Measurements from ENCODE around the gene YIF1B. TPM values are rescaled to one million over a fixed set of nuclear protein-coding genes. Genes with fewer than 3 reads are reported as not detected.
"Not testable (repeated sequence)": the region's sequence is repeated elsewhere in the genome, so short reads cannot be mapped to it uniquely, and the experiment has no call there.

Gene YIF1B
- total RNA-seq, 2 donors from 2014 or later: 77.2 to 84.3 TPM

DNA sequence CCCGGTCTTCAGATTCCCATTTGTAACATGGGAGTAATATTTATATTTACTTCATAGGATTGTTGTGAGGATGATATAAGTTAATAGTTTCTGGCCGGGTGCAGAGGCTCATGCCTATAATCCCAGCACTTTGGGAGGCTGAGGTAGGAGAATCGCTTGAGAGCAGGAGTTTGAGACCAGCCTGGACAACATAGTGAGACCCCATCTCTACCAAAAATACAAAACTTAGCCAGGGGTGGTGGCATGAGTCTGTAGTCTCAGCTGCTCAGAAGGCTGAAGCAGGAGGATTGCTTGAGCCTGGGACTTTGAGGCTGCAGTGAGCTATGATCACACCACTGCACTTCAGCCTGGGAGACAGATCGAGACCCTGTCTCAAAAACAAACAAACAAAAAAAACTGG lies 31.1 kb upstream of the YIF1B start:
- Mint-ChIP-seq H3K9me3 (no peaks in the 10 kb centered on the region), H3K27ac (no peak overlapping the region), H3K4me3 (no peak overlapping the region), H3K27me3 (no peaks in the 10 kb centered on the region), H3K36me3 (ENCODE audit: low read depth) (no peaks in the 10 kb centered on the region), H3K4me1 (no peaks in the 10 kb centered on the region)
- no peak for ATAC-seq (replicated peaks)

DNA sequence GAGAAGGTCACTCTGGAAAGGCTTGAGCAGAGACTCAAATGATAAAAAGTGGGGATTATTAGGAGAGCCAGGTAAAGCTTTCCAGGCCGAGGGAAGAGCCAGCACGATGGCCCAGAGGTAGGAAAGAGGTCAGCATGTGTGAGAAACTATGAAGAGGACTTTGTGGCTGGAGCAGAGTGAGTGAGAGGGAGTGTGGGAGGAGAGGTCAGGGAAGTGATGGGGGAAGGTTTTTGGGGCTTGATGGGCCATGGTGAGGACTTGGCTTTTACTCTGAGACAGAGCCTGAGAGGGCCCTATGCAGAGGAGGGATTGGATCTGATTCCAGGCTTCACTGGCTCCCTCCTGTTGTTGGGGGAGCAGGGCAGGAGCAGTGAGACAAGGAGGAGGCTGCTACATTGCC lies 25.2 kb upstream of the YIF1B start:
- Mint-ChIP-seq H3K36me3 (ENCODE audit: low read depth) (peaks cover 4% of the 10 kb centered on the region), H3K4me3 (no peak overlapping the region), H3K27ac (no peak overlapping the region), H3K27me3 (no peaks in the 10 kb centered on the region), H3K4me1 (no peaks in the 10 kb centered on the region), H3K9me3 (no peaks in the 10 kb centered on the region)
- no peak for ATAC-seq (replicated peaks)

DNA sequence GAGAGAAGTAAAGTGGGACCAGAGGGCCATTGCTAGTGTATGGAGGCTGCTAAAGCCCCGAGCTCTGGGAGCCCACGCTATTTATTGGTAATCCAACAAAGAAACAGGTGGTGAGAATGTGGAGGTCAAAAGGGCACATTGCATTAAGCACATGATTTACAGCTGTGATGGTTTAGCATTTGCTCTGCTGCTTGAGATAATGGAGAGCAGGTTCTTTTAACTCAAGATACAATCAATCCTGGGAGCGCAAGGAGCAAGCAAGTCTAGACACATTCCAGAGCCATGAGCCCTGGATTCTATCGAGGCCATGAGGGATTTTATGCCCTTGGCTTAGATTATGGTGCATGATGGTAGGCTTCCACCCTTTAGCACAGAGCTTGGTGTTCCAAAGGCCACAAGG lies 23.3 kb upstream of the YIF1B start:
- H3K4me1 Mint-ChIP-seq; H3K27me3 Mint-ChIP-seq; ATAC-seq (replicated peaks); H3K36me3 Mint-ChIP-seq (ENCODE audit: low read depth); H3K27ac Mint-ChIP-seq; H3K9me3 Mint-ChIP-seq: not testable (repeated sequence)
- H3K4me3 Mint-ChIP-seq: peak overlapping the region; percentile 25

DNA sequence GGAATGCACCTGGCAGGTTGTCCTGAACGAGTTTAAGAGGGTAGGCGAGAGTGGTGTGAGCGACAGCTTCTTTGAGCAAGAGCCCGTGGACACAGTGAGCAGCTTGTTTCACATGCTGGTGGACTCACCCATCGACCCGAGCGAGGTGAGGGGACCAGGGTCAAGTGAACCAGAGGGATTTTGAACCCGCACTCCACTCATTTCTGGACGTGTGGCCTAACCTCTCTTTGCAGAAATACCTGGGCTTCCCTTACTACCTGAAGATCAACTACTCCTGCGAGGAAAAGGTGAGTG lies 21.6 kb upstream of the YIF1B start:
- ATAC-seq (replicated peaks): no peak
- no peaks in the 10 kb centered on the region for H3K4me1 Mint-ChIP-seq
- H3K36me3 Mint-ChIP-seq (ENCODE audit: low read depth): peaks cover 4% of the 10 kb centered on the region
- no peaks in the 10 kb centered on the region for H3K27me3 Mint-ChIP-seq
- peak overlapping the region; percentile 89 for H3K4me3 Mint-ChIP-seq
- H3K9me3 Mint-ChIP-seq: no peaks in the 10 kb centered on the region
- peak overlapping the region; percentile 88 for H3K27ac Mint-ChIP-seq

DNA sequence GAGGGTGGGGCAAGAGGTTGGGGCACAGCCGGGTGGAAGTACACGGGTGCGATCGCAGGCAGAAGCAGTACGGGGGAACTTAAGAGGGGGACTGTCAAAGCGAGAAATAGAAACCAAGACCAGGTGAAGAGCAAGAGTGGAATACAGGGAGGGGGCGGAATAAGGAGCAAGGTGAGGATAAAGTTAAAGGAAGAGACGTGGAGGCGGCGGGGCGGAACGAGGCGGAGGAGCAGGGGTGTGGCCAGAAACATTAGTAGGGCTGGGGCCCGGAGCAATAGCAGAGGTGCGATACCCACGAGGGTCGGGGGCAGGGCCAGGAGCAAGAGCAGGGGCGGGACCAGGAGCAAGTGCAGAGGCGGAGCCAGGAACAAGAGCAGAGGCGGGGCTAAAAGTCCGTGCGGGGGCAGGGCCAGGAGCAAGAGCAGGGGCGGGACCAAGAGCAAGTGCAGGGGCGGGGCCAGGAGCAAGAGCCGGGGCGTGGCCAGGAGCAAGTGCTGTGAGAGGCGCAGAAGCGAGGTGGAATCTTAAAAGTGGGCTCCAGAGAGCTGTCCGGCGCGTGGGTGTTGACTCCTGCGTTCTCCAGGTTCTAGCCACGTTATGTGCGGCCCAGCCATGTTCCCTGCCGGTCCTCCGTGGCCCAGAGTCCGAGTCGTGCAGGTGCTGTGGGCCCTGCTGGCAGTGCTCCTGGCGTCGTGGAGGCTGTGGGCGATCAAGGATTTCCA lies 21.1 kb upstream of the YIF1B start:
- H3K9me3 Mint-ChIP-seq: no peaks in the 10 kb centered on the region
- peaks cover 4% of the 10 kb centered on the region for H3K36me3 Mint-ChIP-seq (ENCODE audit: low read depth)
- ATAC-seq (replicated peaks): peak; percentile 68
- H3K4me3 Mint-ChIP-seq: peak overlapping the region; percentile 89
- no peaks in the 10 kb centered on the region for H3K4me1 Mint-ChIP-seq
- H3K27ac Mint-ChIP-seq: peak overlapping the region; percentile 88
- H3K27me3 Mint-ChIP-seq: no peaks in the 10 kb centered on the region

DNA sequence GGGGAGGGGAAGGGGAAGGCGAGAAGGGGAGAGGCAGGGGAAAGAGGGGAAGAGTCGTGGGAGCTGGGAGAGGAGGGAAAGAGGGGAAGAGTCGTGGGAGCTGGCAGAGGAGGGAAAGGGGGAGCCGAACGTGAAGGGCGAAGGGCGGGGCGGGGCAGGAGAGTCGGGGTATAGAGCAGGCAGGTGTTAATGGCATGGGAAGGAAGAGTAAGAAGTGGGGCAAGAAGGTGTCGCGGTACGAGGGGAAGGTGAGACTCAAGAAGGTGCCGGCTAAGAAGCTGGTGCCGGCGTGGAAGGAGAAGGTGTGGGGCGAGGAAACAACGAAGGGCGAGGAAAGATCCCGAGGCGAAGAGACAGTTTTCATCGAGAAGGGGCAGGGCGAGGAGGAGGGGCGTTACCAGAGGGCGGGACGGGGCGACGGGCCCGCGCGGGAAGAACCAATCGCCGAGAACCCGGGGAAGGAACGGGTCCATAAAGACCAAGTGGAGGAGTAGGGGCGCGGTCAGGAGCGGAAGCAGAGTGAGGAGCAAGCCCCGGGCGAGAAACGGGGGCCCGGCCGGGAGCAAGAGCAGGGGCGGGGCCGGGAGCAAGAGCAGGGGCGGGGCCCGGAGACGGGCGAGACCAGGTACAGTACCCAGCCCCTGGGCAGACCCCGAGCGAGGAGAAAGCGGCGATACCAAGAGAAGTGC lies 20.3 kb upstream of the YIF1B start:
- Mint-ChIP-seq H3K9me3 (no peaks in the 10 kb centered on the region), H3K27ac (peak overlapping the region; percentile 88), H3K4me1 (no peaks in the 10 kb centered on the region), H3K36me3 (ENCODE audit: low read depth) (peaks cover 4% of the 10 kb centered on the region), H3K4me3 (peak overlapping the region; percentile 89), H3K27me3 (no peaks in the 10 kb centered on the region)
- peak; percentile 81 for ATAC-seq (replicated peaks)

DNA sequence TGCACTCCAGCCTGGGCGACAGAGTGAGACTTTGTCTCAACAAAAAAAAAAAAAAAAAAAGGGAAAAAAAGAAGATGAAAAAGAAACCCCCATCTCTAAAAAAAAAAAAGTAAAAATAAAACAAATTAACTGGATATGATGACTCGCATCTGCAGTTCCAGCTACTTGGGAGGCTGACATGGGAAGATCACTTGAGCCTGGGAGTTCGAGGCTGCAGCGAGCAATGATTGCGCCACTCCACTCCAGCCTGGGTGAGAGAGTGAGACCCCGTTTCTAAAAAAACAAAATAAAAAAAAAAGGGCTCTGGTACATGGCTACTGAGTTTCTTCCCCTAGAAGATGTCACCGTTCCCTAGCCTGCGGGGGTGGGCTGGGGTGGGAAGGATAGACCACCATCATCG lies 17.5 kb upstream of the YIF1B start:
- Mint-ChIP-seq H3K4me3 (no peak overlapping the region), H3K27me3 (no peaks in the 10 kb centered on the region), H3K27ac (no peak overlapping the region), H3K9me3 (no peaks in the 10 kb centered on the region), H3K36me3 (ENCODE audit: low read depth) (peaks cover 15% of the 10 kb centered on the region), H3K4me1 (no peaks in the 10 kb centered on the region)
- ATAC-seq (replicated peaks): no peak

DNA sequence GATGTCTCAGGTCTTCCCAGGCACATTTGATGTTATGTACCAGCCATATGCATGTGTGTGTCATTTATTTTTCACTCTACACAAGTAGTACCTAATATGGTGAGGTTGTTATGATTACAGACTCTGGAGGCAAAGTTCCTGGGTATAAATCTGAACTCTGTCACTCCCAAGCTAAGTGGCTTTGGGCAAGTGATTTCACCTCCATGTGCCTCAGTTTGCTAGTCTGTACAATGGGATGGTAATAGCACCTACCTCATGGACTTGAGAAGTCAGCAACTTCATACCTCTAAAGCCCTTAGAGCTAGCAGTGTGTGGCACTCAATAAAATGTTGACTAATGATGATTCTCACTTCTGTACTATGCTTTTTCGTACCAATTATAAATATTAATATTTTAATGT lies 16.0 kb upstream of the YIF1B start:
- H3K27ac Mint-ChIP-seq: no peak overlapping the region
- no peaks in the 10 kb centered on the region for H3K9me3 Mint-ChIP-seq
- H3K4me1 Mint-ChIP-seq: no peaks in the 10 kb centered on the region
- H3K36me3 Mint-ChIP-seq (ENCODE audit: low read depth): peaks cover 24% of the 10 kb centered on the region
- no peaks in the 10 kb centered on the region for H3K27me3 Mint-ChIP-seq
- no peak overlapping the region for H3K4me3 Mint-ChIP-seq
- ATAC-seq (replicated peaks): no peak

DNA sequence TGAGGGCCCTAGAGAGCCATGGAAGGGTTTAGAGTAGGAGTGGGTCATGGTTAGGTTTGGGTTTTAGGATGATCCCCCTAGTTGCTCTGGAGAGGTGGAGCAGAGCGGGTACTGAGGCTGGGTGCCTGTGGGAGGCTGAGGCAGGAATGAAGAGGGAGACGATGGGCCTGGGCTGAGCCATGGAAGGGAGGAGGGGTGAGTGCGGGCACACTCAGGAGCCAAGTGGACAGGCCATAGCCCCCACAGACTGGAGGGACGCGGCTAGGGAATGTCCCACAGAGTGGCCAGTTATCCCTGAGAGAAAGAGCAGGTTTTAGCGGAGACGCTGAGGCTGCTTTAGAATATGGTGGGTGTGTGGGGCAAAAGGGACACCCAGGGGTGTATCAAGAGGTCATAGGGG lies 13.9 kb upstream of the YIF1B start:
- H3K4me3 Mint-ChIP-seq: no peak overlapping the region
- H3K27me3 Mint-ChIP-seq: no peaks in the 10 kb centered on the region
- ATAC-seq (replicated peaks): no peak
- no peaks in the 10 kb centered on the region for H3K4me1 Mint-ChIP-seq
- H3K27ac Mint-ChIP-seq: peak overlapping the region; percentile 14
- H3K9me3 Mint-ChIP-seq: no peaks in the 10 kb centered on the region
- H3K36me3 Mint-ChIP-seq (ENCODE audit: low read depth): peaks cover 45% of the 10 kb centered on the region

DNA sequence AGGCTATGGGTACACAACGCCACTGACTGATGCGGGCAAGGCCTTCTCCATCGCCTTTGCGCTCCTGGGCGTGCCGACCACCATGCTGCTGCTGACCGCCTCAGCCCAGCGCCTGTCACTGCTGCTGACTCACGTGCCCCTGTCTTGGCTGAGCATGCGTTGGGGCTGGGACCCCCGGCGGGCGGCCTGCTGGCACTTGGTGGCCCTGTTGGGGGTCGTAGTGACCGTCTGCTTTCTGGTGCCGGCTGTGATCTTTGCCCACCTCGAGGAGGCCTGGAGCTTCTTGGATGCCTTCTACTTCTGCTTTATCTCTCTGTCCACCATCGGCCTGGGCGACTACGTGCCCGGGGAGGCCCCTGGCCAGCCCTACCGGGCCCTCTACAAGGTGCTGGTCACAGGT lies 10.8 kb upstream of the YIF1B start:
- no peak overlapping the region for H3K4me3 Mint-ChIP-seq
- peaks cover 8% of the 10 kb centered on the region for H3K4me1 Mint-ChIP-seq
- peaks cover 71% of the 10 kb centered on the region for H3K36me3 Mint-ChIP-seq (ENCODE audit: low read depth)
- no peaks in the 10 kb centered on the region for H3K27me3 Mint-ChIP-seq
- no peak for ATAC-seq (replicated peaks)
- no peak overlapping the region for H3K27ac Mint-ChIP-seq
- no peaks in the 10 kb centered on the region for H3K9me3 Mint-ChIP-seq

DNA sequence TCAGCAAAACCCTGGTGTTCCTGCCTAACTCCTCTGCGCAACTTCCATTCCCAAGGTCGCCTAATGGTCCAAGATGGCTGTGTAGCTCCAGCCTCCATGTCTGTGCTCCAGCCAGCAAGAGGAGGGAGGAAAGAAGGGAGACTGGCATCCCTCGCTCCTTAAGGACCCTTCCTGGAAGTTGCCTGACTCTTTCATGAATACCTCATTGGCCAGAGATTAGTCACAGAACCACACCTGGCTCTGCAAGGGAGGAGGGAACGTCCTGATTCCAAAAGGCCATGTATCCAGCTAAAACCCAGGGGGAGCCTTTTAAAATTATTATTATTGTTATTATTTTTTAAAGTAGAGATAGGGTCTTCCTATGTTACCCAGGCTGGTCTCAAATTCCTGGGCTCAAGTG lies 8.7 kb upstream of the YIF1B start:
- ATAC-seq (replicated peaks): no peak
- no peak overlapping the region for H3K27ac Mint-ChIP-seq
- no peak overlapping the region for H3K4me3 Mint-ChIP-seq
- H3K27me3 Mint-ChIP-seq: no peaks in the 10 kb centered on the region
- H3K9me3 Mint-ChIP-seq: no peaks in the 10 kb centered on the region
- peaks cover 15% of the 10 kb centered on the region for H3K4me1 Mint-ChIP-seq
- peaks cover 78% of the 10 kb centered on the region for H3K36me3 Mint-ChIP-seq (ENCODE audit: low read depth)

DNA sequence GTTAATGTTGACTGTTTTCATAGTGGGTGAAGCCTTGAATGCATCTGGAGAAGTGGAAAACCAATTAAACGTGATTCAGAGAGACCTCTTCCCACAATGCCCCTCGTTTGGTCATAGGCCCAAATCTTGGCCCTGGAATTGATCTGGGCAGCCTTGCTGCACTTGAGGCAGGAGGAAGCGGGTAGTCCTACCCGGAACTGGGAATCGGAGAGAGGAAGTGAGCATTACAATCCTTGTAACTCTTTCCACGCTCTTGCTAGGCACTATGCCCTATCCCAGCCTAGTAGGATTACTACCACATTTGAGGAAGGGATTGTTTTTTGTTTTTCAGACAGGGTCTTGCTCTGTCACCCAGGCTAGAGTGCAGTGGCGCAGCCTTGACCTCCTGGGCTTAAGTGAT lies 7.5 kb upstream of the YIF1B start:
- Mint-ChIP-seq H3K36me3 (ENCODE audit: low read depth) (peaks cover 67% of the 10 kb centered on the region), H3K27ac (no peak overlapping the region), H3K4me3 (no peak overlapping the region), H3K9me3 (no peaks in the 10 kb centered on the region), H3K27me3 (no peaks in the 10 kb centered on the region), H3K4me1 (peaks cover 15% of the 10 kb centered on the region)
- ATAC-seq (replicated peaks): no peak

DNA sequence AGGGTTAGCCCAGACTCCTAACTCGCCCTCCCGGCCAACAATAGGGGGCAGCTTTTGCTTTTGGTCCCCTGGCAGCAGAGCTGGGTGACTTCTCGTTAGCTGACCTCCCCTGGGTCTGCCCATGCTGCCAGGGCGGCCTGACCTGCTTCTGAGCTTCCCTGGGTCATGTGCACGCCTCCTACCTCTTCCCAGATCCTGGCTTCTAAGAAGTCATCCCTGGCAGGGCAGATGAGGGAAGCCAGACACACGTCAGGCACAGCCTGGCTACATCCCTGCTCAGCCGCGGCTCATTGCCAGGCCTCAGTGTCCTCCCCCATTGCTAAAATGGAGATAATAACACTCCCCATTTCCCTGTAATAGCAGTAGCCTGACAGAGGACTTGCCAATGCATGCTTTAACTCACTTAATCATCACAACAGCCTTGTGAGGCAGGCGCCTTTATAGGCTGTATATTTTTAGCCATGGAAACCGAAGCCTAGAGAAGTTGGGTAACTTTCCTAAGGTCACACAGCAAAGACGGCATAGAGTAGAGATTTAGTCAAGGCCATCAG lies 6.0 kb upstream of the YIF1B start:
- Mint-ChIP-seq H3K4me3 (peak overlapping the region; percentile 85), H3K9me3 (no peaks in the 10 kb centered on the region), H3K4me1 (peaks cover 22% of the 10 kb centered on the region), H3K36me3 (ENCODE audit: low read depth) (peaks cover 54% of the 10 kb centered on the region), H3K27me3 (no peaks in the 10 kb centered on the region), H3K27ac (peak overlapping the region; percentile 15)
- ATAC-seq (replicated peaks): no peak

DNA sequence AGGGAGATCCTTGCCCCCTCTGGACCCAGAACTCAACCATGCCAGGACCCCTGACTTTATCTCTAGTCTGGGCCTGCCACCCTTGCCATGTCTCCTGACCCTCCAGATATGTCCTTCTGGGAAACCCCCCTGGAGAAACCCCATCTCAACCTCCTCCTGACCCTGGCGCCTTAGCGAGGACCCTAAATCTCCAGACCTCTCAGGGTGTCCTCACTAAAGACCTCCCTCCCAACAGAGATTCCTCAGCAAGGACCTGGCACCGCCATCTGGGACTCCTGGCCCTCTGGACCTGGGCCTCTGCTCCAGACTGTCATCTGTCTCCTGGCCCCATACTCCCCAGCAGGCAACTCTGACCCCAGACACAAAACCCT lies 5.2 kb upstream of the YIF1B start:
- no peaks in the 10 kb centered on the region for H3K9me3 Mint-ChIP-seq
- peak overlapping the region; percentile 85 for H3K4me3 Mint-ChIP-seq
- peaks cover 22% of the 10 kb centered on the region for H3K4me1 Mint-ChIP-seq
- ATAC-seq (replicated peaks): no peak
- peaks cover 46% of the 10 kb centered on the region for H3K36me3 Mint-ChIP-seq (ENCODE audit: low read depth)
- H3K27me3 Mint-ChIP-seq: no peaks in the 10 kb centered on the region
- peak overlapping the region; percentile 15 for H3K27ac Mint-ChIP-seq

DNA sequence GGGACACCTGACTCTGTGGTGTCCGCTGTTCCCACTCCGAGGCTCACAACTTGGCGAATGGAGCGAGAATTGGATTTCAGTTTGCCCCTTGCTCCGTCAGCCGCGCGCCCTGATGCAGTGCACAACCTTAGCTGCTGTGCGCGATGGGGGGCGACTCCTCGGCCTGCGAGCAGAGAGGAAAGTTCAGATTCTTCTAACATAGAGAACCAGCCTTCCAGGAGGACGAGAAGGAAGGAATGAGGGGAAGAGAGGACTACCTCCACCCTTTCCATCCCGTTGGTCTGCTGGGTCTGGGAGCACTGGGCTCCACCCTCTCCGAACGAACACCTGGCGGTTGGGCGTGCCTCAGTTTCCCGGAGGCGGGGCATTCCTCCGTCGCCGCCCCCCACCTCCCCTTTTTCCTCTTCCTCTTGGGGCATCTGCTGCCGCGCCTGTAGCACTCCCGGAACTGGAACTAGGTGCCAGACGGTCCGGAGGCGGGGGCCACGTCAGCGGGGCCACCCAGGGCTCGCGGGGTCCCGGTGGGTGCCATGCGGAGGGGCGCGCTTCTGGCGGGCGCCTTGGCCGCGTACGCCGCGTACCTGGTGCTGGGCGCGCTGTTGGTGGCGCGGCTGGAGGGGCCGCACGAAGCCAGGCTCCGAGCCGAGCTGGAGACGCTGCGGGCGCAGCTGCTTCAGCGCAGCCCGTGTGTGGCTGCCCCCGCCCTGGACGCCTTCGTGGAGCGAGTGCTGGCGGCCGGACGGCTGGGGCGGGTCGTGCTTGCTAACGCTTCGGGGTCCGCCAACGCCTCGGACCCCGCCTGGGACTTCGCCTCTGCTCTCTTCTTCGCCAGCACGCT lies 3.9 kb upstream of the YIF1B start, which contains the start of gene KCNK6:
KCNK6 (plus strand) TSS at position 425 of the 838 bp plus-strand sequence; CDS start at position 531, 106 bp downstream.
- H3K27ac Mint-ChIP-seq: peak within 1 kb of the TSS; percentile 15

More for the DNA sequence above, 3.9 kb upstream of the YIF1B start, which contains the start of gene KCNK6:
- H3K4me1 Mint-ChIP-seq: peaks cover 22% of the 10 kb centered on the region
- peaks cover 33% of the 10 kb centered on the region for H3K36me3 Mint-ChIP-seq (ENCODE audit: low read depth)
- no peaks in the 10 kb centered on the region for H3K9me3 Mint-ChIP-seq
- peak within 1 kb of the TSS; percentile 85 for H3K4me3 Mint-ChIP-seq
- peak; percentile 33 for ATAC-seq (replicated peaks)
- no peaks in the 10 kb centered on the region for H3K27me3 Mint-ChIP-seq

All from activated T-helper 17 cell treated with anti-CD3 and anti-CD28 coated beads, Interleukin-2, amount 50 U/mL, for 72 hours (primary cell).